OCI-LY1 (cell line): Measurements from ENCODE around the gene TMEM218.

Source experiments
- H2AFZ ChIP-seq: fragments of 200-600 bp; sonication (generic), shearing (Covaris generic); 2 replicates; pipeline ENCODE4 v1.6.0; 2014; ENCODE audit warnings: antibody characterized with exemption, mild to moderate bottlenecking, low read length
- H3F3A ChIP-seq: fragments of 200-600 bp; sonication (generic), shearing (Covaris generic); 2 replicates; pipeline ENCODE4 v1.6.0; 2014; ENCODE audit warnings: mild to moderate bottlenecking, antibody characterized with exemption, low read length, moderate library complexity; ENCODE audit not compliant: insufficient read depth
- H3K27ac ChIP-seq: fragments of 200-600 bp; sonication (generic); 2 replicates; pipeline ENCODE4 v1.5.1; 2014; ENCODE audit warnings: low read length, mixed run types, mild to moderate bottlenecking, low read depth; ENCODE audit not compliant: poor library complexity, severe bottlenecking
- H3K27me3 ChIP-seq: fragments of 200-600 bp; sonication (generic); 2 replicates; pipeline ENCODE4 v1.6.0; 2014; ENCODE audit warnings: antibody characterized with exemption, mild to moderate bottlenecking, low read length, moderate library complexity; ENCODE audit not compliant: insufficient read depth
- H3K36me3 ChIP-seq: fragments of 200-600 bp; sonication (generic); 2 replicates; pipeline ENCODE4 v1.6.1; 2014; ENCODE audit warnings: mild to moderate bottlenecking, antibody characterized with exemption, low read length, moderate library complexity, mixed read lengths; ENCODE audit not compliant: insufficient read depth
- H3K4me1 ChIP-seq: fragments of 200-600 bp; sonication (generic); 2 replicates; pipeline ENCODE4 v1.5.1; 2014; ENCODE audit warnings: mild to moderate bottlenecking, low read length, moderate library complexity; ENCODE audit not compliant: insufficient read depth, severe bottlenecking
- H3K4me2 ChIP-seq: fragments of 200-600 bp; sonication (generic), shearing (Covaris generic); 2 replicates; pipeline ENCODE4 v1.6.1; 2014; ENCODE audit warnings: low read length
- H3K4me3 ChIP-seq: fragments of 200-600 bp; sonication (generic); 2 replicates; pipeline ENCODE4 v1.5.1; 2014; ENCODE audit warnings: low read length, low read depth, mild to moderate bottlenecking, mixed read lengths; ENCODE audit not compliant: poor library complexity, severe bottlenecking
- H3K79me2 ChIP-seq: fragments of 200-600 bp; shearing (Covaris generic); 2 replicates; pipeline ENCODE4 v1.6.1; 2016; ENCODE audit warnings: mixed run types, low read length, mixed read lengths; ENCODE audit not compliant: insufficient read depth
- H3K9ac ChIP-seq: fragments of 200-600 bp; sonication (generic), shearing (Covaris generic); 2 replicates; pipeline ENCODE4 v1.6.1; 2014; ENCODE audit warnings: mild to moderate bottlenecking, low read length, mixed read lengths
- H3K9me2 ChIP-seq: fragments of 200-600 bp; sonication (generic), shearing (Covaris generic); 2 replicates; pipeline ENCODE4 v1.6.1; 2014; ENCODE audit warnings: low read depth, mild to moderate bottlenecking, low read length, mixed read lengths
- H3K9me3 ChIP-seq: fragments of 200-600 bp; shearing (Covaris generic); 2 replicates; pipeline ENCODE4 v1.6.1; 2014; ENCODE audit warnings: low read length, mixed read lengths
- H4K20me1 ChIP-seq: fragments of 200-600 bp; sonication (generic), shearing (Covaris generic); 2 replicates; pipeline ENCODE4 v1.6.0; 2016; ENCODE audit warnings: mild to moderate bottlenecking, low read length; ENCODE audit not compliant: insufficient read depth
- EZH2 ChIP-seq: fragments of 200-600 bp; sonication (generic), shearing (Covaris generic); IDR thresholded peaks from 2 replicates; pipeline ENCODE4 v1.8.0; 2017; ENCODE audit warnings: borderline replicate concordance, mixed run types, mild to moderate bottlenecking, antibody characterized with exemption, low read length, moderate library complexity, mixed read lengths
- TF ChIP-seq, protein P1 (sequence below): fragments of 200-600 bp; sonication (generic), shearing (Covaris generic); IDR thresholded peaks from 2 replicates; pipeline ENCODE4 v1.5.1; 2017; ENCODE audit warnings: mild to moderate bottlenecking, antibody characterized with exemption, low read length, moderate library complexity, mixed read lengths

The TMEM218 gene

DNA sequence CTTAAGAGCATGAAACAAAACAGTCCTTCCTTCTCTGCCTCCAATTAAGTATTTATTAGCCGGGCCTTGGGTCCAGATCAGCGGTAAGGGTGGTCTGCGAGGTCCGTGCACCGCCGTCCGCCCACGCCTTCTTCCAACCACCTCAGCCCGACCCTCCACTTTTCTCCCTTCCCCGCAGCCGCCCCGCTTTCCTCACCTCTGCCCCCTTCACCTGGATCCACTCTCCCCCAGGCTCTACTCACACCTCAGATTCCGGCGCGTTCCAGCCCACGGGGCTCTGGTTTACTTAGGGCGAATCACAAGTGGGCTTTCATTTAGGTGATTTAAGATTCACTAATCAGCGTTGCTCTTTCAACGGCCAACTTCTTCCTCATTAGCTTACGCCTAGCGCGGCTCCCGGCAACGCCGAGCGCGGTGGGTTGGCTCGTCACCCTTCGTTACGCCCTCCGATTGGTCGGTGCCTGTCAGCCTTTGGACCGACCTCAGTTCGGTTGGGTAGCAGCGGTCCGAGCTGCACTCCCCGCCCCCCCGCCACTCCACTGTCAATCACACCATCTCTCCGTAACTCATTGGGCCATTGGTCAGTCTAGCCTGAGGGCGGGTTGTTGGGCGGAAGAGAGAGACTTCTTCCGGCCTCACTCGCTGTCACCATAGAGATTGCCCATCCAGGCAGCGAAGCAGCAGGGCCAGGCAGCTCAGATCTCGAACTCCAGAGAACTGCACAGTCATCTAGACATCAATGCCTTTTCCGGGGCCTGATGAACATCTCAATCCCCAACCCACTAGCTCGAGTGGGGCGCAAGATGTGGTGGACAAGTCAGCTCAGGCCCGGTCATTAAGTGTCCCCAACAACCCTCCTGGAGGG lies at the start of gene TMEM218:
Gene TMEM218, minus strand, starts transcription at position 284 of the 865 bp plus-strand sequence. CDS start 9,385 bp downstream, outside the sequence.
- no peaks in the 10 kb centered on the region for H3K79me2 ChIP-seq
- no peaks in the 10 kb centered on the region for H4K20me1 ChIP-seq
- H3K9me2 ChIP-seq: no peaks in the 10 kb centered on the region
- peak within 1 kb of the TSS; percentile 93 for H3K4me3 ChIP-seq
- peak within 1 kb of the TSS; percentile 37 for H3K27ac ChIP-seq
- H3K36me3 ChIP-seq: peaks cover 6% of the 10 kb centered on the region
- peak within 1 kb of the TSS; percentile 92 for H3K4me2 ChIP-seq
- H3K4me1 ChIP-seq: peaks cover 21% of the 10 kb centered on the region
- H3F3A ChIP-seq: no peaks in the 10 kb centered on the region
- H2AFZ ChIP-seq: no peak within 1 kb of the TSS
- H3K9me3 ChIP-seq: no peaks in the 10 kb centered on the region
- TF ChIP-seq EZH2: no peak
- TF ChIP-seq, protein P1, sequence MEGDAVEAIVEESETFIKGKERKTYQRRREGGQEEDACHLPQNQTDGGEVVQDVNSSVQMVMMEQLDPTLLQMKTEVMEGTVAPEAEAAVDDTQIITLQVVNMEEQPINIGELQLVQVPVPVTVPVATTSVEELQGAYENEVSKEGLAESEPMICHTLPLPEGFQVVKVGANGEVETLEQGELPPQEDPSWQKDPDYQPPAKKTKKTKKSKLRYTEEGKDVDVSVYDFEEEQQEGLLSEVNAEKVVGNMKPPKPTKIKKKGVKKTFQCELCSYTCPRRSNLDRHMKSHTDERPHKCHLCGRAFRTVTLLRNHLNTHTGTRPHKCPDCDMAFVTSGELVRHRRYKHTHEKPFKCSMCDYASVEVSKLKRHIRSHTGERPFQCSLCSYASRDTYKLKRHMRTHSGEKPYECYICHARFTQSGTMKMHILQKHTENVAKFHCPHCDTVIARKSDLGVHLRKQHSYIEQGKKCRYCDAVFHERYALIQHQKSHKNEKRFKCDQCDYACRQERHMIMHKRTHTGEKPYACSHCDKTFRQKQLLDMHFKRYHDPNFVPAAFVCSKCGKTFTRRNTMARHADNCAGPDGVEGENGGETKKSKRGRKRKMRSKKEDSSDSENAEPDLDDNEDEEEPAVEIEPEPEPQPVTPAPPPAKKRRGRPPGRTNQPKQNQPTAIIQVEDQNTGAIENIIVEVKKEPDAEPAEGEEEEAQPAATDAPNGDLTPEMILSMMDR: no peak
- H3K27me3 ChIP-seq: no peaks in the 10 kb centered on the region
- H3K9ac ChIP-seq: peak within 1 kb of the TSS; percentile 84

DNA sequence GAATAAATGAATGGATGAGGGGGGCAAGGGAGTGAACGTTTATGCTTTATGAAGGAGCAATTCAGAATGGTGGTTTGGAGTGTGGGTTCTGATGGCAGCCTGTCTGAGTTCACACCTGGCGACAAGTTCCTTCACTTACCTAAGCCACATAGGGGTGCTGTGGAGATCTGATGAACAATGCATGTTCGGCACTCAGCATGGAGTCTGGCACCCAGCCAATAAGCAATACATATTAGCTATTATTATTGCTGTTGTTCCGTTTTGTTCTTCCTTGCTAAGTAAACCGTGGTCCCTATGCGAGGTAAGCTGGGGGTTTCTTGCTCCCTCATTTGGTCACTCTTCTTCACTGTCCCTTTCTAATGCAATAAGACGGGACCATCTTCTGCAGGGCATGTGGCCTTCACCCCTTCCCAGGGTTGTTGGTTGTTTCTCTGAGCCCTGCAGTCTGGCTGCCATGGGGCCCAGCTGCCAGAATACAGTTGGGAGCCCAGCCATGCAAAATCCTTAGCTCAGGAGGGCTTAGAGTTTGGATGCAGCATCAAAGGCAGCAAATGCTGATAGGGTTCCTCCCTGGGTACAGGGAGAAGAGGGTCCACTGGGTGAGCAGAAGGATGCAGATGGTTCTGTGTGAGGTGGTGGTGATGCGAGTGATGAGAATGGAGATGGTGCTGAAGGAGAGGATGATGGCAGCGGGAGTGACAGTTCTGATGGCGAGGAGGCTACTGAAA lies 46.7 kb upstream of the TMEM218 start:
- Histone ChIP-seq H3K9ac (no peak overlapping the region), H3K27ac (no peak overlapping the region), H3K9me3 (no peaks in the 10 kb centered on the region), H3K9me2 (no peaks in the 10 kb centered on the region), H3K79me2 (no peaks in the 10 kb centered on the region), H3K27me3 (no peaks in the 10 kb centered on the region), H3K4me3 (no peak overlapping the region), H3K4me2 (no peak overlapping the region), H3K36me3 (no peaks in the 10 kb centered on the region), H4K20me1 (no peaks in the 10 kb centered on the region), H3K4me1 (no peaks in the 10 kb centered on the region), H3F3A (no peaks in the 10 kb centered on the region), H2AFZ (no peak overlapping the region)
- TF ChIP-seq, protein P1: no peak
- no peak for TF ChIP-seq EZH2

DNA sequence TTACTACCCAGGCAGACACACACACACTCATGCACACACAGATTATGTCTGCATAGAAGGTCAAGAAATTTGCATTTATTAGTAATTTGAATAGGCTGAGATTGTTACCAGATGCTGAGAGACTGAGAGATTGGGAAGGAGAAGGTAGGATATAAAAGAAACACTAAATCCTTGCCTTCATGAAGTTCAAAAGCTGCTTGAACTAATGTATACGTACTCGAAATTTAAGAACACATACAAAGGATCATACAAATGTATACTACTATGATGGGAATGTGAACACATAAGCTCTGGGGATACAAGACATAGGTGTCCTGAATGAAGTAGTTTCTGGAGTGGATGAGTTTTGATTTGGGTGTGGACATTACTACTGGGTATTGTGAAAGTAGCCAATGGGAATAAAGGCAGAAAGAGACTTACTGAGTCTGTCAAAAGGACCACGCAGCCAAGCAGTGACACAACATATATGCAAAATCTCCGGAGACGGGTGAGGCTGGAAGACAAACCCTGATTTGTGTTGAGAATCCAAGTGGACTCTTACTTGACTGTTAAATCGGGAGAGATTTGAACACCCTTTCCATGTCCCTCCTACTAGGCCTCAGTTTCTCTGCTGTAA lies 45.8 kb upstream of the TMEM218 start:
- H3K9ac ChIP-seq: no peak overlapping the region
- H2AFZ ChIP-seq: no peak overlapping the region
- no peaks in the 10 kb centered on the region for H3F3A ChIP-seq
- H3K27me3 ChIP-seq: no peaks in the 10 kb centered on the region
- H3K4me2 ChIP-seq: no peak overlapping the region
- TF ChIP-seq, protein P1: no peak
- no peak for TF ChIP-seq EZH2
- no peaks in the 10 kb centered on the region for H3K9me3 ChIP-seq
- no peaks in the 10 kb centered on the region for H4K20me1 ChIP-seq
- no peaks in the 10 kb centered on the region for H3K4me1 ChIP-seq
- H3K4me3 ChIP-seq: no peak overlapping the region
- H3K79me2 ChIP-seq: no peaks in the 10 kb centered on the region
- no peaks in the 10 kb centered on the region for H3K9me2 ChIP-seq
- no peaks in the 10 kb centered on the region for H3K36me3 ChIP-seq
- H3K27ac ChIP-seq: no peak overlapping the region
